HepG2 (cell line): ENCODE results near the gene B9D2. TPM values are rescaled to one million over a fixed set of nuclear protein-coding genes. Genes with fewer than 3 reads are reported as not detected.

Source experiments
- ARID5B ChIP-seq: IDR thresholded peaks from 2 replicates; pipeline ENCODE4 v1.4.0; 2020; ENCODE audit warnings: mild to moderate bottlenecking, missing genetic modification reagents
- ATF4 ChIP-seq, 2 experiments: fragments of 450-650 bp in 1 of 2; sonication (generic) in 1 of 2; formaldehyde crosslinking; IDR thresholded peaks; 2 replicates each; pipeline versions ENCODE4 v1.5.0 to v1.8.0; 2020 to 2022; ENCODE audit warnings: mild to moderate bottlenecking in 1 of 2, missing genetic modification reagents in 1 of 2
- BCL3 ChIP-seq: sonication (generic); formaldehyde crosslinking; IDR thresholded peaks from 2 replicates; pipeline ENCODE4 v1.5.1; 2020; ENCODE audit warnings: mild to moderate bottlenecking, missing genetic modification reagents, moderate library complexity
- CCAR2 ChIP-seq: fragments of 200-400 bp; formaldehyde crosslinking; optimal IDR thresholded peaks from 2 replicates; pipeline ENCODE3; 2018; ENCODE audit warnings: low read depth, mild to moderate bottlenecking, low read length, moderate library complexity
- GPN1 ChIP-seq: sonication (generic); formaldehyde crosslinking; IDR thresholded peaks from 2 replicates; pipeline ENCODE4 v1.5.1; 2020; ENCODE audit warnings: missing genetic modification reagents, borderline replicate concordance
- MBNL3 ChIP-seq: fragments of 250-450 bp; sonication (Bioruptor Pico); conservative IDR thresholded peaks from 2 replicates; pipeline ENCODE4 v1.8.0; 2022; ENCODE audit warnings: mild to moderate bottlenecking, inconsistent platforms
- MTERF4 ChIP-seq: sonication (generic); formaldehyde crosslinking; IDR thresholded peaks from 2 replicates; pipeline ENCODE4 v1.8.0; 2023; ENCODE audit warnings: mild to moderate bottlenecking, missing genetic modification reagents
- NFIC ChIP-seq: IDR thresholded peaks from 2 replicates; pipeline ENCODE4 v1.6.1; 2012; ENCODE audit warnings: mild to moderate bottlenecking, low read length, inconsistent platforms
- NR2F1 ChIP-seq, 2 experiments: fragments of 450-650 bp in 1 of 2; formaldehyde crosslinking in 1 of 2; IDR thresholded peaks; 2 replicates each; pipeline versions ENCODE4 v1.5.0 to v1.6.1; 2016 to 2020; ENCODE audit warnings: mild to moderate bottlenecking in 1 of 2, missing compliant biosample characterization in 1 of 2, missing genetic modification reagents in 1 of 2, moderate library complexity in 1 of 2
- POLR2G ChIP-seq: fragments of 200-400 bp; formaldehyde crosslinking; IDR thresholded peaks from 2 replicates; pipeline ENCODE4 v1.6.1; 2018; ENCODE audit warnings: mild to moderate bottlenecking, low read depth, low read length, moderate library complexity
- SNRNP70 ChIP-seq: fragments of 200-400 bp; formaldehyde crosslinking; IDR thresholded peaks from 2 replicates; pipeline ENCODE4 v1.6.1; 2017; ENCODE audit warnings: mild to moderate bottlenecking, low read depth, low read length, moderate library complexity
- TOPORS ChIP-seq: sonication (generic); formaldehyde crosslinking; IDR thresholded peaks from 2 replicates; pipeline ENCODE4 v1.8.0; 2023; ENCODE audit warnings: mild to moderate bottlenecking, missing genetic modification reagents
- TRIM24 ChIP-seq: sonication (generic); formaldehyde crosslinking; IDR thresholded peaks from 2 replicates; pipeline ENCODE4 v1.8.0; 2022; ENCODE audit warnings: mild to moderate bottlenecking, missing genetic modification reagents
- XRCC5 ChIP-seq: fragments of 200-400 bp; formaldehyde crosslinking; optimal IDR thresholded peaks from 2 replicates; pipeline ENCODE3; 2017; ENCODE audit warnings: mild to moderate bottlenecking, low read length
- ZBTB42 ChIP-seq: sonication (generic); formaldehyde crosslinking; IDR thresholded peaks from 2 replicates; pipeline ENCODE4 v1.5.0; 2020; ENCODE audit warnings: mild to moderate bottlenecking, missing genetic modification reagents
- ZNF326 ChIP-seq: sonication (generic); formaldehyde crosslinking; IDR thresholded peaks from 2 replicates; pipeline ENCODE4 v1.4.0; 2020; ENCODE audit warnings: missing genetic modification reagents, borderline replicate concordance
- ZNF431 ChIP-seq: sonication (generic); formaldehyde crosslinking; IDR thresholded peaks from 2 replicates; pipeline ENCODE4 v1.9.0; 2022; ENCODE audit warnings: missing genetic modification reagents, low read depth, mild to moderate bottlenecking, borderline replicate concordance
- ZNF773 ChIP-seq: sonication (generic); formaldehyde crosslinking; IDR thresholded peaks from 2 replicates; pipeline ENCODE4 v1.4.0; 2020; ENCODE audit warnings: missing genetic modification reagents, borderline replicate concordance
- polyA plus RNA-seq, 8 experiments: library from polyadenylated mRNA; depleted of rRNA in 3 of 8; stranded (reverse) in 7 of 8; unstranded in 1 of 8; fragments of >200 nt; fragmentation: Illumina TruSeq in 4 of 8; extraction: Trizol in 4 of 8; gene quantifications; 2 replicates each; pipeline versions ENCODE4 v1.2.1 to v1.2.3, GENCODE V29; 2011 to 2016; ENCODE audit warnings: low read depth in 4 of 8, missing spikeins in 1 of 8, mixed read lengths in 1 of 8; ENCODE audit not compliant: insufficient read depth in 1 of 8
- total RNA-seq, 5 experiments: library from RNA; depleted of rRNA; stranded (reverse); fragments of >200 nt; fragmentation: Illumina TruSeq; extraction: Trizol; gene quantifications; 2 replicates each; pipeline ENCODE4 v1.2.3, GENCODE V29; 2016; ENCODE audit warnings: low read depth in 1 of 5

B9D2 gene
- total and polyA plus RNA-seq, 2 of the 13 experiments (the other 11 are each of a cell fraction or from before 2014, with no cell fraction given) = 3.1 to 4.4 TPM

- TF ChIP-seq TRIM24 (CRISPR knock-in tag) (no peak), ARID5B (CRISPR knock-in tag) (no peak; the same call in 1 of the 2 replicates), ATF4 (CRISPR knock-in tag; IDR thresholded peaks at IDR 0.05) (0 out of 4 replicates have a peak, but pooled peaks of 1 of the 2 experiments have one; percentile 17), ZBTB42 (CRISPR knock-in tag) (no peak), BCL3 (CRISPR knock-in tag) (0 out of 2 replicates have a peak, but pooled peaks have one; percentile 52), SNRNP70 (no peak), CCAR2 (no peak), ZNF773 (0 out of 2 replicates have a peak, but pooled peaks have one; percentile 38), NR2F1 (CRISPR knock-in tag; IDR thresholded peaks at IDR 0.05) (no peak), NFIC (0 out of 2 replicates have a peak, but pooled peaks have one; percentile 15), MTERF4 (CRISPR knock-in tag) (no peak), MBNL3 (no peak), XRCC5 (peak; percentile 65), ZNF326 (CRISPR knock-in tag) (no peak), TOPORS (no peak), ZNF431 (CRISPR knock-in tag) (no peak), GPN1 (CRISPR knock-in tag) (no peak; the same call in 1 of the 2 replicates), POLR2G (peak; percentile 75)
These were observed 33.4 kb upstream of the B9D2 start, which contains the start of the genes BCKDHA and EXOSC5 (continued) for GRCh38 chr19:41397086-41398049.
